Measurements from ENCODE around the gene DNHD1. TPM values are rescaled to one million over a fixed set of nuclear protein-coding genes. Genes with fewer than 3 reads are reported as not detected.

DNHD1 gene
- total and polyA plus RNA-seq, 8 donors = 1.8 to 45.1 (median 11.4) TPM

DNA sequence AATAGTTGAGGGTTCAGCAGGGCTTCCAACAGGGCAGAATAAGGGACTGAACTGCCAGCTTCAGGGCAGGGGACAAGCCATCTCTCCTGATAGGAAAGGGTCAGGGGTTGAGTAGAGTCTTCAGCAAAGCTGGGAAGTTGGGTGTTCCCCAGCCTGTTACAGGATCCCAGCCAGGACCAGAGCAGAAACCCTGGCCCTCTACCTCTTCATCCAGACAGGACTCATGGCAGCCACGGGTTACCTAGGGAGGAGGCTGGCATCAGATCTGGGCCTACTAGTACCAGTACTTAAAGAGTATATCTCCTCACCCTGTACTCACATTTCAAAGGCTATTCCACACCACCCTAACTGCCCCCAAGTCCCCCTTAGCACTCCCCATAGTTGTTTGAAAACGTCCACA, 117.4 kb downstream of the DNHD1 start:
- H3K27me3 ChIP-seq = no peaks in the 10 kb centered on the region
- WGBS, 5 donors = 88 to 100% (median 94%) methylated on average over 2 of the region's 2 CpGs
- peaks cover 38 to 53% (median 48%) of the 10 kb centered on the region in 4 donors for H3K36me3 ChIP-seq
- H3K4me3 ChIP-seq = no peak overlapping the region
- no peak for TF ChIP-seq POLR2AphosphoS5 (IDR thresholded peaks at IDR 0.05)
- TF ChIP-seq POLR2A (IDR thresholded peaks at IDR 0.05) = no peak
- no peaks in the 10 kb centered on the region for H3K9me3 ChIP-seq
- H3K27ac ChIP-seq = peak overlapping the region in 2 of 5 donors; percentile 3 to 99
- DNase-seq = no peak
- peaks cover 31 to 59% (median 48%) of the 10 kb centered on the region in 4 donors for H3K4me1 ChIP-seq
- intact Hi-C loops (cut with DNase I; ENCODE audit: low total_unique reads) = no loop called here

DNA sequence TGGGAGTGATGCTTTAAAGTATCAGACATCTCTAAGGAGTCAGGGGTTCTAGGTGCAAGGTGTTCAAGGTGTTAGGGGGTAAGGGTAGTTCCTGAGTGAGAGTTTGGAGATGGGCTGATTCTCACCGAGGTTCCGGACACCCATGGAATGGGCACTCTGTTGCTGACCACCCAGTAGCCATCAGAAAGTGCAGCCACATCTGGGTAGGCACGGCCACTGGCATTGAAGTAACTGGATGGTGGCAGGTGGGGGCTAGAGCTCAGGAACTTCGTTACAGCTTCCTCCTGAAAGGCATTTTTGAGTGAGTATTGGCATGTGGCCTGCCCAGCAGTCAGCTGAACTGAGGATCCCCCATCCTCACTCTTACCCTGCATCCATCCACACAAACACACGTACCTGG, 118.0 kb downstream of the DNHD1 start:
- H3K27ac ChIP-seq = peak overlapping the region in 2 of 5 donors; percentile 3 to 99
- H3K27me3 ChIP-seq = no peaks in the 10 kb centered on the region
- H3K36me3 ChIP-seq = peaks cover 32 to 47% (median 42%) of the 10 kb centered on the region in 4 donors
- H3K9me3 ChIP-seq = no peaks in the 10 kb centered on the region
- WGBS, 5 donors = 95 to 98% (median 96%) methylated on average over 5 of the region's 5 CpGs
- intact Hi-C loops (cut with DNase I; ENCODE audit: low total_unique reads) = no loop called here
- TF ChIP-seq EP300 (IDR thresholded peaks at IDR 0.05) (no peak), POLR2AphosphoS5 (IDR thresholded peaks at IDR 0.05) (no peak), POLR2A (IDR thresholded peaks at IDR 0.05) (no peak)
- TF ChIP-seq, protein P1, sequence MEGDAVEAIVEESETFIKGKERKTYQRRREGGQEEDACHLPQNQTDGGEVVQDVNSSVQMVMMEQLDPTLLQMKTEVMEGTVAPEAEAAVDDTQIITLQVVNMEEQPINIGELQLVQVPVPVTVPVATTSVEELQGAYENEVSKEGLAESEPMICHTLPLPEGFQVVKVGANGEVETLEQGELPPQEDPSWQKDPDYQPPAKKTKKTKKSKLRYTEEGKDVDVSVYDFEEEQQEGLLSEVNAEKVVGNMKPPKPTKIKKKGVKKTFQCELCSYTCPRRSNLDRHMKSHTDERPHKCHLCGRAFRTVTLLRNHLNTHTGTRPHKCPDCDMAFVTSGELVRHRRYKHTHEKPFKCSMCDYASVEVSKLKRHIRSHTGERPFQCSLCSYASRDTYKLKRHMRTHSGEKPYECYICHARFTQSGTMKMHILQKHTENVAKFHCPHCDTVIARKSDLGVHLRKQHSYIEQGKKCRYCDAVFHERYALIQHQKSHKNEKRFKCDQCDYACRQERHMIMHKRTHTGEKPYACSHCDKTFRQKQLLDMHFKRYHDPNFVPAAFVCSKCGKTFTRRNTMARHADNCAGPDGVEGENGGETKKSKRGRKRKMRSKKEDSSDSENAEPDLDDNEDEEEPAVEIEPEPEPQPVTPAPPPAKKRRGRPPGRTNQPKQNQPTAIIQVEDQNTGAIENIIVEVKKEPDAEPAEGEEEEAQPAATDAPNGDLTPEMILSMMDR (IDR thresholded peaks at IDR 0.05) = no peak
- H3K4me3 ChIP-seq = no peak overlapping the region
- no peak for DNase-seq
- peaks cover 31 to 58% (median 46%) of the 10 kb centered on the region in 4 donors for H3K4me1 ChIP-seq

DNA sequence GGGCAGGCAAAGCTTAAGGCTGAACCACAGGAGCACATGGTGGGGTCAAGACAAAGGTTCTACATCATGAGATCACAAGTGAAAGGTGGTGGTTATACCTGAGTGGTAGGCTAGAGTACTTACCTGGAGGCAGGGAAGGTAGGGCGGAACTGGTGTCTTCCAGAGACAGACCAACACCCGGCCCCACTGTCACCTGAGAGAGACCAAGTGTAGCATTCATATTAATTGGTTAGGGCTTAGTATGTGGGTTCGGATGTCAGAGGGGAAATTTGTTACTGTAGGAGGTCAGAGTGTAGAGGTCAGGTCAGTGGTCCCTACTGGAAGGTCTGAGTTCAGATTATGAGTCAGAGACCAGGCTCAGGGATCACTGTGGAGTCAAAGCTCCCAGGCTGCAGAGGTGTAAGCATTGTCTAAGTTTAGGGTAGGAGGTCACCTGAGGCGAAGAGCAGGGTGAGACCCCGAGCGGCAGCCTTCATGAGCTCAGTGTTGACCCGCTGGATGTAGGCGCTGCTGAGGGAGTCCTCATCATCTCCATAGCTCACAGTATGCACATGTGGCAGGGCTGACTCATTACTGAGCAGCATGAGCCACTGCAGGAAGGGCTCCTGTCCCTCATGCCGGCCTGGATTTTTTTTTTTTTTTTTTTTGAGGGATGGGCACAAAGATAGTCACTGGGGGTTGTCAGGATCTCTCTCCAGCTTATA, 119.0 kb downstream of the DNHD1 start:
- peak overlapping the region in 2 of 5 donors; percentile 93 to 99 for H3K27ac ChIP-seq
- no peak overlapping the region for H3K4me3 ChIP-seq
- peaks cover 23 to 37% (median 32%) of the 10 kb centered on the region in 4 donors for H3K36me3 ChIP-seq
- WGBS, 5 donors = 91 to 98% (median 95%) methylated on average over 9 of the region's 9 CpGs
- H3K4me1 ChIP-seq = peaks cover 24 to 48% (median 36%) of the 10 kb centered on the region in 4 donors
- intact Hi-C loops (cut with DNase I; ENCODE audit: low total_unique reads) = no loop called here
- H3K9me3 ChIP-seq = no peaks in the 10 kb centered on the region
- DNase-seq = no peak
- TF ChIP-seq, protein P1 (IDR thresholded peaks at IDR 0.05) = no peak
- TF ChIP-seq POLR2A (IDR thresholded peaks at IDR 0.05) = no peak
- TF ChIP-seq EP300 (IDR thresholded peaks at IDR 0.05) = no peak
- TF ChIP-seq POLR2AphosphoS5 (IDR thresholded peaks at IDR 0.05) = no peak
- H3K27me3 ChIP-seq = no peaks in the 10 kb centered on the region

DNA sequence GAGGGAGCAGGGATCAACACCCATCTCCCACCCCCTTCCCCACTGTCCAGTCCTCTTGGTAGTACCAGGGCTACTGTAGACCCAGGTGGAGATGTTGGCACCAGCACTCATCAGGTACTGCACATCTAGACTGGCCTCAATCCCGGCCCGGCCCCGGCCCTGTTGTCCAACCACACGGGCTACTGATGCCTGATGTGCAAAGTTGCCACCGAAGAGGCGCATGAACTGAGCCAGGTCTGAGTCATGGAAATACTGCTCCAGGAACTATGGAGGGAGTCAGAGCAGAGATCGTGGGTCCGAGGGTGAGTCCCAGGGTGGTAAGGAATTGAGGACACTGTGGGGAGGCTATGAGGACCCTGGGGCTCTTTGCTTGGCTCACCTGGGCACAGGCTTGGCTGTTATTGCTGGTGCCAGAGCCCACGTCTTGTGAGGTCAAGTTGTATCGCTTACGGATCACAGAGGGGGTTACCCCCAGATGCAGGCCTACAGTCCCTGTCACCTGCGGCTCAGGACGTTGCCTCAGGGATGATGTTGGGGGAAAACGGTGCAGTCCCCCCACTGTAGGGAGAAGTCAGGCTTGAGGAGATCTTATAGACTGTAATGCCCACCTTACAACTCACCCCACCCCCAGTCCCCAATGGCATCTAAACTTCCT, 119.6 kb downstream of the DNHD1 start:
- intact Hi-C loops (cut with DNase I; ENCODE audit: low total_unique reads) = no loop called here
- Histone ChIP-seq H3K27me3 (no peaks in the 10 kb centered on the region), H3K9me3 (no peaks in the 10 kb centered on the region), H3K4me3 (no peak overlapping the region), H3K27ac (peak overlapping the region in 2 of 5 donors; percentile 93 to 95), H3K4me1 (peaks cover 21 to 43% (median 31%) of the 10 kb centered on the region in 4 donors), H3K36me3 (peaks cover 22 to 35% (median 30%) of the 10 kb centered on the region in 4 donors)
- no peak for DNase-seq
- no peak for TF ChIP-seq POLR2A (IDR thresholded peaks at IDR 0.05)
- TF ChIP-seq EP300 (IDR thresholded peaks at IDR 0.05) = no peak
- TF ChIP-seq, protein P1 (IDR thresholded peaks at IDR 0.05) = no peak
- no peak for TF ChIP-seq POLR2AphosphoS5 (IDR thresholded peaks at IDR 0.05)
- 90 to 96% (median 96%) methylated on average over 5 to 14 of the region's 14 CpGs for WGBS, 5 donors

Data from stomach (tissue), 9 donors.